Natural killer cell (primary cell): ENCODE results near the gene MTFR1L. TPM values are rescaled to one million over a fixed set of nuclear protein-coding genes. Genes with fewer than 3 reads are reported as not detected.
A peak's percentile ranks its signal among the peaks of the same experiment; 100 is the strongest.

ENCODE experiments used
- ATAC-seq, 3 donors: fragments of 150-1000 bp in 2 of 3; fragments of 200-7000 bp in 1 of 3; cut with Tn5 transposase; 1 replicate in 1 of 3; 2 replicates in 2 of 3; pipeline ENCODE4 v1.10.0; 2021; ENCODE audit warnings: mild to moderate bottlenecking in 2 of 3, moderate library complexity in 2 of 3
- DNase-seq, 2 donors: peaks; one replicate each; pipeline versions ENCODE4 v3.0.0 to v3.0.0-alpha.2; 2013 to 2021; ENCODE audit warnings: mixed read lengths in 1 of 2
- H3K27ac ChIP-seq: one replicate; pipeline ENCODE4 v1.5.1; 2013; ENCODE audit warnings: mild to moderate bottlenecking, low read length
- H3K27me3 ChIP-seq: one replicate; pipeline ENCODE4 v1.6.1; 2013; ENCODE audit warnings: low read length; ENCODE audit not compliant: control insufficient read depth, insufficient read depth
- H3K36me3 ChIP-seq: one replicate; pipeline ENCODE4 v1.6.1; 2013; ENCODE audit warnings: low read length; ENCODE audit not compliant: control insufficient read depth, insufficient read depth
- H3K4me1 ChIP-seq: one replicate; pipeline ENCODE4 v1.6.1; 2013; ENCODE audit warnings: low read length; ENCODE audit not compliant: control insufficient read depth, insufficient read depth
- H3K4me3 ChIP-seq: one replicate; pipeline ENCODE4 v1.5.1; 2013; ENCODE audit warnings: low read length
- H3K9me3 ChIP-seq: one replicate; pipeline ENCODE4 v1.6.1; 2013; ENCODE audit warnings: low read length; ENCODE audit not compliant: control insufficient read depth, insufficient read depth
- H3K27ac Mint-ChIP-seq, 2 donors: one replicate each; pipeline ENCODE4 v1.8.0; 2022; ENCODE audit warnings: mild to moderate bottlenecking in 2 of 2, mixed read lengths in 2 of 2, moderate library complexity in 1 of 2
- H3K27me3 Mint-ChIP-seq, 2 donors: one replicate each; pipeline ENCODE4 v1.8.0; 2022; ENCODE audit warnings: low read depth in 2 of 2, mixed read lengths in 2 of 2
- H3K36me3 Mint-ChIP-seq: one replicate; pipeline ENCODE4 v1.8.0; 2022; ENCODE audit warnings: mixed read lengths
- H3K4me1 Mint-ChIP-seq, 2 donors: one replicate each; pipeline ENCODE4 v1.8.0; 2022; ENCODE audit warnings: mixed read lengths in 2 of 2
- H3K4me3 Mint-ChIP-seq: one replicate; pipeline ENCODE4 v1.8.0; 2022; ENCODE audit warnings: mild to moderate bottlenecking, moderate library complexity, mixed read lengths
- H3K9me3 Mint-ChIP-seq, 2 donors: one replicate each; pipeline ENCODE4 v1.8.0; 2022; ENCODE audit warnings: mixed read lengths in 2 of 2
- WGBS: methylation state at CpG from one replicate; pipeline ENCODE4 v1.1.7; 2013; ENCODE audit warnings: missing lambda C conversion rate; ENCODE audit not compliant: insufficient coverage; 5-methylcytosine and 5-hydroxymethylcytosine counted together
- intact Hi-C: fragments of 100-400 bp; cut with micrococcal nuclease; formaldehyde crosslinking; loops from one replicate; pipeline ENCODE4 v1.14.2; 2022
- total RNA-seq, 4 donors: library from RNA; stranded (reverse); fragments of 120-200 nt in 1 of 4; gene quantifications; one replicate each; pipeline versions ENCODE4 v1.2.3 to v1.2.4, GENCODE V29; 2013 to 2022
- TF ChIP-seq, protein P1 (sequence below): fragments of 200-600 bp; IDR thresholded peaks from one replicate; pipeline ENCODE4 v1.8.0; 2022; ENCODE audit warnings: antibody characterized with exemption

Gene MTFR1L
- total RNA-seq, 3 donors from 2014 or later (not counting 1 experiment from before 2014, with no cell fraction given) = 33.4 to 39.0 (median 39.0) TPM

- Histone ChIP-seq H3K4me3 (peak overlapping the region; percentile 58), H3K36me3 (no peaks in the 10 kb centered on the region), H3K27ac (peak overlapping the region; percentile 33), H3K9me3 (no peaks in the 10 kb centered on the region), H3K4me1 (peaks cover 18% of the 10 kb centered on the region), H3K27me3 (no peaks in the 10 kb centered on the region)
- Mint-ChIP-seq H3K27ac (peak overlapping the region in 1 of 2 donors; percentile 86), H3K4me3 (peak overlapping the region; percentile 79), H3K36me3 (no peaks in the 10 kb centered on the region), H3K27me3 (no peaks in the 10 kb centered on the region), H3K4me1 (peaks cover 0 to 16% of the 10 kb centered on the region in 2 donors), H3K9me3 (no peaks in the 10 kb centered on the region)
- WGBS = 33% methylated on average over 32 of the region's 32 CpGs
- TF ChIP-seq, protein P1, sequence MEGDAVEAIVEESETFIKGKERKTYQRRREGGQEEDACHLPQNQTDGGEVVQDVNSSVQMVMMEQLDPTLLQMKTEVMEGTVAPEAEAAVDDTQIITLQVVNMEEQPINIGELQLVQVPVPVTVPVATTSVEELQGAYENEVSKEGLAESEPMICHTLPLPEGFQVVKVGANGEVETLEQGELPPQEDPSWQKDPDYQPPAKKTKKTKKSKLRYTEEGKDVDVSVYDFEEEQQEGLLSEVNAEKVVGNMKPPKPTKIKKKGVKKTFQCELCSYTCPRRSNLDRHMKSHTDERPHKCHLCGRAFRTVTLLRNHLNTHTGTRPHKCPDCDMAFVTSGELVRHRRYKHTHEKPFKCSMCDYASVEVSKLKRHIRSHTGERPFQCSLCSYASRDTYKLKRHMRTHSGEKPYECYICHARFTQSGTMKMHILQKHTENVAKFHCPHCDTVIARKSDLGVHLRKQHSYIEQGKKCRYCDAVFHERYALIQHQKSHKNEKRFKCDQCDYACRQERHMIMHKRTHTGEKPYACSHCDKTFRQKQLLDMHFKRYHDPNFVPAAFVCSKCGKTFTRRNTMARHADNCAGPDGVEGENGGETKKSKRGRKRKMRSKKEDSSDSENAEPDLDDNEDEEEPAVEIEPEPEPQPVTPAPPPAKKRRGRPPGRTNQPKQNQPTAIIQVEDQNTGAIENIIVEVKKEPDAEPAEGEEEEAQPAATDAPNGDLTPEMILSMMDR = no peak
- peak; percentile 57 to 59 (median 58) for ATAC-seq
- intact Hi-C loops = no loop called here
- no peak for DNase-seq
Observed at GRCh38 chr1:25875856-25876692, 56.3 kb downstream of the MTFR1L start.

GRCh38 chr1:25876693-25877077 is 56.9 kb downstream of the MTFR1L start:
- 83% methylated on average over 2 of the region's 2 CpGs for WGBS
- TF ChIP-seq, protein P1 = no peak
- intact Hi-C loops = no loop called here
- ATAC-seq (no peak), DNase-seq (no peak)
- H3K36me3 ChIP-seq = no peaks in the 10 kb centered on the region
- no peak overlapping the region for H3K4me3 ChIP-seq
- Mint-ChIP-seq H3K27ac (peak overlapping the region in 1 of 2 donors; percentile 86), H3K36me3 (no peaks in the 10 kb centered on the region), H3K4me1 (peaks cover 0 to 16% of the 10 kb centered on the region in 2 donors), H3K4me3 (peak overlapping the region; percentile 37), H3K27me3 (no peaks in the 10 kb centered on the region), H3K9me3 (no peaks in the 10 kb centered on the region)
- H3K27me3 ChIP-seq = no peaks in the 10 kb centered on the region
- H3K9me3 ChIP-seq = no peaks in the 10 kb centered on the region
- H3K27ac ChIP-seq = no peak overlapping the region
- H3K4me1 ChIP-seq = peaks cover 18% of the 10 kb centered on the region

DNA sequence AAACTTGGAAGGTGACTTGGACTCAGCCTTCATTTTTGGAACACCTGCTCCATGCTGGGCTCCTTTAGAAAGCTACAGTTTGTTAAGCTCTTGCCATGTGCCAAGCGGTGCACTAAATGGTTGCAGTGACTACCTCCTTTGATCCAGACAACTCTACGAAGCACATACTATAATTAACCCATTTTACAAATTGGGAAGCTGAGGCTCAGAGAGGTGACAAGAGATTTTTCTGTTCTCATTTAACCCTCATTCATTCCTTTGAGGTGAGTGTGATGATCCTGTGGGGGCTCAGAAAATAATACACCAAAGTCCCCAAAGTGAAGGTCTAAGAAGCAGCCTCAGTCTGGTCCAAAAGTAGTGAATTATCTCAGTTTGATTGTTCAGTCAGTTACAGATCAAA is 57.4 kb downstream of the MTFR1L start:
- Mint-ChIP-seq H3K36me3 (no peaks in the 10 kb centered on the region), H3K27ac (no peak overlapping the region), H3K4me1 (peaks cover 0 to 16% of the 10 kb centered on the region in 2 donors), H3K27me3 (no peaks in the 10 kb centered on the region), H3K4me3 (no peak overlapping the region), H3K9me3 (no peaks in the 10 kb centered on the region)
- Histone ChIP-seq H3K27ac (no peak overlapping the region), H3K4me3 (no peak overlapping the region), H3K27me3 (no peaks in the 10 kb centered on the region), H3K9me3 (no peaks in the 10 kb centered on the region), H3K36me3 (no peaks in the 10 kb centered on the region), H3K4me1 (peaks cover 18% of the 10 kb centered on the region)
- TF ChIP-seq, protein P1 = no peak
- intact Hi-C loops = no loop called here
- no peak for DNase-seq
- ATAC-seq = no peak
- WGBS = 100% methylated on average over 1 of the region's 2 CpGs
